Motor neuron (in vitro differentiated cells): Measurements from ENCODE around the gene SUSD6. TPM values are rescaled to one million over a fixed set of nuclear protein-coding genes. Genes with fewer than 3 reads are reported as not detected.
"Not testable (repeated sequence)": the region's sequence is repeated elsewhere in the genome, so short reads cannot be mapped to it uniquely, and the experiment has no call there.

ENCODE experiments used
- ATAC-seq, 8 experiments: fragments of 200-7000 bp; cut with Tn5 transposase; replicated peaks in 6 of 8; 2 replicates each; pipeline ENCODE4 v1.8.0; 2021; ENCODE audit warnings: mild to moderate bottlenecking in 8 of 8, moderate library complexity in 8 of 8
- H3K27ac ChIP-seq, 2 donors: fragments of 250-450 bp; sonication (Bioruptor Pico); 2 replicates each; pipeline ENCODE4 v1.9.0; 2021; ENCODE audit warnings: antibody characterized with exemption in 2 of 2, mild to moderate bottlenecking in 2 of 2, moderate library complexity in 1 of 2
- H3K4me1 ChIP-seq, 2 donors: fragments of 250-450 bp; sonication (Bioruptor Pico); replicated peaks in 1 of 2; 2 replicates each; pipeline ENCODE4 v1.6.1; 2021; ENCODE audit warnings: antibody characterized with exemption in 2 of 2, mild to moderate bottlenecking in 2 of 2, moderate library complexity in 1 of 2
- H3K4me3 ChIP-seq, 5 donors: fragments of 250-450 bp; sonication (Bioruptor Pico); 2 replicates each; pipeline ENCODE4 v1.9.0; 2021; ENCODE audit warnings: antibody characterized with exemption in 5 of 5, mild to moderate bottlenecking in 5 of 5, moderate library complexity in 4 of 5
- WGBS, 10 experiments: fragments of 450-650 bp; shearing (Covaris generic); methylation state at CpG; one replicate each; pipeline ENCODE4 v1.0.0; 2022; 5-methylcytosine and 5-hydroxymethylcytosine counted together
- in situ Hi-C, 9 experiments: fragments of 400-800 bp; cut with MboI; loops; one replicate each; pipeline ENCODE4 v1.15.0; 2021; ENCODE audit warnings: low sequenced_read_pairs in 9 of 9, low pct_unique_long_range_greater_than_20kb in 2 of 9; ENCODE audit not compliant: unreplicated experiment in 9 of 9
- total RNA-seq, 8 experiments: library from RNA; unstranded; fragments of 300-600 nt; gene quantifications; 2 replicates each; pipeline versions ENCODE4 v1.2.3 to v1.2.4, GENCODE V29; 2022

SUSD6 gene
- total RNA-seq, 8 experiments from 2014 or later, result 6.5 to 36.3 (median 12.2) TPM

DNA sequence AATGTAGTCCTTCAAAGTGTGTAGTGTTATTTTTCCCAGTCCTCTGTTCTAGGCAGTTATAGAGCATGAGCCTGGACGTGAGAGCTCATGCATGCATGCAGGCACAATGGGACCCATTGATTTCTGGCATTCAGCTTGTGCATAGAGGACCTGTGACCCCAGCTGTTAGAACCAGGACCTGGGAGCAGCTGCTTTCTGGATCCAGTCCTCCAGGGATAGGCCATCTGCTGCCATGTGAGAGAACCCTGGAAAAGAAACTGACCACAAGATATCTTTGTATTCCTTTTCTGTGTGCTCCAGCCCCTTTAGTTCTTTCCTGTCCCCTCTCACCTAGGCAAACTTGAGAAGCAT lies 76.9 kb downstream of the SUSD6 start:
- peak in 4 of 8 experiments; percentile 29 to 56 (median 52) for ATAC-seq
- in situ Hi-C loops, result no loop called here
- H3K4me1 ChIP-seq, result peaks cover 27 to 36% of the 10 kb centered on the region in 2 donors
- H3K4me3 ChIP-seq, result no peak overlapping the region
- 0 to 86% (median 50%) methylated on average over 1 of the region's 1 CpG; no CpG with 5 or more reads in 3 of the 10 experiments for WGBS, 10 experiments
- peak overlapping the region in 1 of 2 donors; percentile 35 for H3K27ac ChIP-seq

DNA sequence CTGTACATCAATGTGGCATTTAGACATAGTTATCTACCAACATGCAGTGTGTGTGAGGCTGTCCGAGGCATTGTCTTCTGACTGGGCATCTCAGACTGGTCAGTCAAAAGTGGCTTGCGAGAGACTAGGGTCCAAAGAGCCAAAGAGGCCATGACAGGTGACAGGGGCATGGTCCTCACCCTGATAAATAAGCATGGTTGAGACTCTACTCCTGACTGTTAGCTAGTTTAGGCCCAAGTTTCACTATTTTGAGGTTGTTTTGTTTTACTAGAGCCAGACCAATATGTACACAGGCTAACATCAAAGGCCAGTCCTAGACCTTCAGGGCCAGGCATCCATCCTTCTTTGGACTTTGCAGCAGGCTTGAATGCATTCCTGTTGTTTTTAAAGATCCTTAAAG lies 78.6 kb downstream of the SUSD6 start:
- Histone ChIP-seq H3K4me3 (no peak overlapping the region), H3K4me1 (peaks cover 29 to 49% of the 10 kb centered on the region in 2 donors), H3K27ac (no peak overlapping the region)
- WGBS, 10 experiments, result 90 to 100% (median 100%) methylated on average over 1 to 2 of the region's 2 CpGs; no CpG with 5 or more reads in 4 of the 10 experiments
- no peak for ATAC-seq
- in situ Hi-C loops, result no loop called here

DNA sequence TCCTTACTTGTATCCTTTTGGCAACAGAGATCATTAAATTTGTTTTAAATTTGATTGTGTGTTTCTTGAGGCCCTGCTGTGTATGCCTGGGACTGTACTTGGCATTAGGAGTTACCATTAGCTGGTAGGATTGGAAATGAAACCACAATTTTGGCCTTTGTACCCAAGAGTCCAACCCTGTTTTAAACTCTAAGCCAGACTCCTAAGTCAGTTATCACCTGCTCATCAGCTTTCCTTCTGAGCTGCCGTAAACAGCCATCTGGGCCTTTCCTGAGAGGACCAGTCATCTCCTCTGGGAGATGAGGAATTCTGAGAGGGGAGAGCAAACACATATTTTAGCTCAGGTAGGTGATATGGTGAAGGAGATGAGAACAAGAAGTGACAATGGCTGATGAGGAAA lies 81.2 kb downstream of the SUSD6 start:
- in situ Hi-C loops, result no loop called here
- no peak for ATAC-seq
- peaks cover 45 to 65% of the 10 kb centered on the region in 2 donors for H3K4me1 ChIP-seq
- 75 to 100% (median 83%) methylated on average over 1 of the region's 1 CpG; no CpG with 5 or more reads in 6 of the 10 experiments for WGBS, 10 experiments
- no peak overlapping the region for H3K4me3 ChIP-seq
- H3K27ac ChIP-seq, result peak overlapping the region; percentile 6 to 42

DNA sequence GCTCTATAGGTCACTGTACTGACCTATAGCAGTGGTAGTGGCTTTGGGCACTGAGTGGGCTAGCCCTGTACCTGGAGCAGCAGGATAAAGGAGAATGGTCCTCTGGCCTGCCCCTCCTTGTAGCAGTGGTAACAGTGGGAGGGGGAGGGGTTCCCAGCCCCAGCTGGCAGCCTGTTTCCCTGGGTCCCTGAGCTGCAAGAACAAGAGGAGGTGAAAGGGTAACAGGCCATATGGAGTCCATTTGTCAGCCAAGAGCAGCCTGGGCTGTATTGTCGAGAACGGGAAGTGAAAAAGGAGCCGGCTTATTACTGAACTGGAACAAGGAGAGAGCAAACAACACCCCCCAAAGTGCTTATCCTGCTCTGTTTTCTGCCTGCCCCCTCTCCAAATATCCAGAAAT lies 81.7 kb downstream of the SUSD6 start:
- in situ Hi-C loops, result no loop called here
- peak overlapping the region; percentile 6 to 42 for H3K27ac ChIP-seq
- 0 to 82% (median 46%) methylated on average over 1 to 3 of the region's 3 CpGs; no CpG with 5 or more reads in 4 of the 10 experiments for WGBS, 10 experiments
- peak in 5 of 8 experiments; percentile 39 to 65 (median 50) for ATAC-seq
- no peak overlapping the region for H3K4me3 ChIP-seq
- peaks cover 40 to 65% of the 10 kb centered on the region in 2 donors for H3K4me1 ChIP-seq

DNA sequence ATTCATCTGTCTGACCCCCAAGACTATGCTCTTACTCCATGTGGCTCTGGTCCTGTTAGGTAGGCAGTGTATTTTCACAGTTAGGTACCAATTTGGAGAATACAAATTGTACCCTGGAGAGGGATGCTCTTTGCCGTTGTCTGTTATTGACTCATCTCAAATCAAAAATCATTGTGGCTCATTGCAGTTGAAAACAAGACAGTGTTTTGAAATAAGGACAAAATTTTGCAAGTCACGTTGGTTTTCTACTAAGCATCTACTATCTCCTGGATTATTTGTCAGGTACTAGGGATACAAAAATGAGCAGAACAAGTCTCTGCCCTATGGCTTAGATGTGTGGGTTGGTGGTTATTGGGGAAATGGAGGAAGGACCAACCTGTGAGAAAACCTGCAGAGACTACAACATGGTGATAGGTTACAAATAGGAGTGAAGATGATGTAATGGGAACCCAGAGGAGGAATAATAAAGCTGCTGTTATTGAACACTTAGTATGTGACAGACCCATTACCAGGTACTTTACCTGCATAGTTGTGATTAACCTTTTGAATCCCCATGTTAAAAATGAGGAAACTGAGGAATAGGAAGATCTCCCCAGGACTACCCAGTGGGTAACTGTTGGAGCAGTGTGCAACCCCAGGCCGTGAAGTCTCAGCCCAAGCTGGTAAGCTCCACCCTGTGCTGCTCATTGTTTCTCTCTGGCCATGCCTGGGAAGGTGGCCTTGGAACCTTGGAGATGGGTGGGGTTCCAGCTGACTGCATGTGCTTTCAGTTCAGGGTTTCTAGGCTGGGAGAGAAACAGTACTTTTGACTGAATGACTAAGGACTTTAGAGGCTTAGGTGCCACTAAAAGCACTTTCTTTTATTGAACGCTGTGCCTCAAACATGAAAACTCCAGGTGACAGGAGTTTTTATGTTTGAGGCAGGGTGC lies 82.7 kb downstream of the SUSD6 start:
- peak in 5 of 8 experiments; percentile 18 to 81 (median 68) for ATAC-seq
- H3K4me3 ChIP-seq, result no peak overlapping the region
- H3K4me1 ChIP-seq, result peaks cover 32 to 56% of the 10 kb centered on the region in 2 donors
- in situ Hi-C loops, result no loop called here
- H3K27ac ChIP-seq, result no peak overlapping the region
- 14 to 100% (median 79%) methylated on average over 1 to 2 of the region's 4 CpGs; no CpG with 5 or more reads in 2 of the 10 experiments for WGBS, 10 experiments

DNA sequence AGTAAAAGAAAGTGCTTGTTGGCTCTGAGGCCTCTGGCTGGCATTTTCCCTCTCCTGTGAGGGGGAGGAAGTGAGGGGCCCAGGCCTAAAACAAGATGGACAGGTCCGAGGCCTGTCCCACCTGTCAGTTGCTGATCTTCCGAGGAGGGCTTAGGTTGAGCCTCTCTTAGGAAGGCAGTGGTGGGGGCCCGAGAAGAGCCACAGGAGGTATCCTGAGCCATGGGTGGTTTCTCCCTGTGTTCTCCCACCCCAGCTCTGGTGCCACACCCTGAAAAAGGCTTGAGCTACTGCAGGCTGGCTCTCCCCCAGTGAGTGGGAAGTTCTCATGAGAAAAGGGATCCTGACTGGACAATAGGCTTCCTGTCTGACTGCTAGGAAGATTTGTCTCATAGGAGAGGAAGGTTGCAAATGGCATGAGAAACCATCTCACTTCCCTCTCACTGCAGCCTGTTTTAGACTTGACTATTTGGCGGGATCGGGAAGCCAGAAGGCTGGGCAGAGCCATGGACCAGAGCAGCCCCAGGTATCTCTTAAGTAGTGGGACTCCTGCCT lies 83.4 kb downstream of the SUSD6 start:
- no peak overlapping the region for H3K4me3 ChIP-seq
- in situ Hi-C loops, result no loop called here
- H3K4me1 ChIP-seq, result peaks cover 35 to 56% of the 10 kb centered on the region in 2 donors
- H3K27ac ChIP-seq, result peak overlapping the region in 1 of 2 donors; percentile 50
- 0 to 100% (median 100%) methylated on average over 1 to 2 of the region's 5 CpGs; no CpG with 5 or more reads in 4 of the 10 experiments for WGBS, 10 experiments
- ATAC-seq, result peak in 3 of 8 experiments; percentile 12 to 51 (median 14)

DNA sequence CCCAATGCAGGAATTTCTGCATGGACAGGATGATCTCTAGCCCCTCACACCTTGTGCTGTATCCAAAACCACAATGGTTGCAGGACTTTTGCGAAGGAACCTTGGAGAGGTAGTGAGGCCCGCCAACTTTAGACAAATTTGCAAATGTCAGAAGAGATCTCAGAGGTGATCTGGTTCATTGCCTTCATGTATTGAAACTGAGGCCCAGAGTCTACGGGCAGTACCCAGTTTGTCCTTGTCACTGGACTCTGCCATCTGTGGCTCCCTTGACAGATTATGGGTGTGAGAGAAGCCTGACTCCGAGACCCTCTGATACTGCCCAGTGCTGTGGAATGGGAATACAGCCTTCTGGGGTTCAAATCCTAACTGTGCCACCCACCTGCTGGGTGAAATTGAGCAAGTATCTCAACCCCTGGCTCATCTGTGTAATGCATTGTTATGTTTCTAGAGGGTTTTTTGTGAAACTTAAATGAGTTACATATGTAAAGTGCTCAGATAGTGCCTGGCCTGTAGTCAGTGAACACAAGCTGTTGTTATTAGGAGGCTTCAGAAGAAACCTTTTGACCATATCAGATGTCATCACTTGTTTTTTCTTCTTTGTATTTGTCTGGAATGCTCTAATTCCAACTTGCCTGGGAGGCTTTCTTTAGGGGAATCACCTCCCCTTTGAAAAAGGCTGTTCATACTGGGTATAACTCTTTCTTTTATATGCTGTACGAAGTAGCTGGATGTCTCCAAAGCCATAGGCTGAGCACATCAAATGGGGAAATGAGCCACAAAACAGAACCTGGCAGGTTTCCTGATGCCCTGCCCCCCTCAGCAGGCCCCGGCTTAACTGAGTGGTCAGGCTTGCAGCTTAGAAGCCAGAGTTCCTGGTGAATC lies 84.2 kb downstream of the SUSD6 start:
- ATAC-seq, result peak in 7 of 8 experiments; percentile 10 to 45 (median 27)
- no peak overlapping the region for H3K4me3 ChIP-seq
- in situ Hi-C loops, result no loop called here
- peak overlapping the region in 1 of 2 donors; percentile 50 for H3K27ac ChIP-seq
- peaks cover 35 to 56% of the 10 kb centered on the region in 2 donors for H3K4me1 ChIP-seq
- 10 to 80% (median 68%) methylated on average over 1 to 4 of the region's 6 CpGs; no CpG with 5 or more reads in 4 of the 10 experiments for WGBS, 10 experiments

DNA sequence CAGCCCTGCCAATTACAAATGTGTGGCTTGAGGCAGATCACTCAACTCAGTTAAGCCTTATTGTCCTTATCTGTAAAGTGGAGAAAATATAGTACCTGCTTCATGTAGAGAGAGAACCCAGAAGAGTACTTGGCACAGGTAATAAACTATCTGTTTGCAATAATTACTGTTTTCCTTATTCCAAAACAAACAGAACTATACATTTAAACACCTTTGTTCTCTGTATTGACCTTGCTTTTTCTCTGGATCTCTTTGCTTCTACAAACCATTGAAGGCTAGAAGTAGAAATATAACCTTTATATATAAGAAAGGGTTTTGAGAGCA lies 84.8 kb downstream of the SUSD6 start:
- H3K4me1 ChIP-seq, result peaks cover 35 to 58% of the 10 kb centered on the region in 2 donors
- no peak overlapping the region for H3K4me3 ChIP-seq
- in situ Hi-C loops, result no loop called here
- no peak for ATAC-seq
- H3K27ac ChIP-seq, result no peak overlapping the region

DNA sequence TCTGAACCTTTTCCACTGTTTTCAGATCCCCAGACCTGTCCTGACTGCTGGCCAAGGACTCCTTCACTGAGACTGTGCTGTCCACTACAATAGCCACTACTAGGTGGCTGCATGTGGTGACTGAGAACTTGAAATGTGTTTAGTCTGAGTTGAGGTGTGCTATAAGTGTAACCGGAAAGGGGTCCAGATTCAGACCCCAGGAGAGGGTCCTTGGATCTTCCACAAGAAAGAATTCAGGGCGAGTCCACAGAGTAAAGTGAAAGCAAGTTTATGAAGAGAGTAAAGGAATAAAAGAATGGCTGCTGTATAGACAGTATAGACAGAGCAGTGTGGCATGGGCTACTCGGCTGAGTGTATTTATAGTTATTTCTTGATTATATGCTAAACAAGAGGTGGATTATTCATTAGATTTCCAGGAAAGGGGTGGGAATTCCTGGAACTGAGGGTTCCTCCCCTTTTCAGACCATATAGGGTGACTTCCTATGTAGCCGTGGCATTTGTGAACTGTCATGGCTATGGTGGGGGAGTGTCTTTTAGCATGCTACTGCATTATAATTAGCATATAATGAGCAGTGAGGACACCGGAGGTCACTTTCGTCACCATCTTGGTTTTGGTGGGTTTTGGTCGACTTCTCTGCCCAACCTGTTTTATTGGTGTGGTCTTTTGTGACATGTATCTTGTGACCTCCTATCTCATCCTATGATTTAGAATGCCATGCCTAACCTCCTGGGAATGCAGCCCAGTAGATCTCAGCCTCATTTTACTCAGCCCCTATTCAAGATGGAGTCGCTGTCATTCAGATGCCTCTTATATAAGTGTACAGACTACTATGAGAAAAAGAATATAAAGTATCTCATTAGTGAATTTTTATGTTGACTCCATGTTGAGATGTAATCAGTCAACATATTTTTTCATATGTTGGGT lies 85.5 kb downstream of the SUSD6 start:
- in situ Hi-C loops, result no loop called here
- no peak overlapping the region for H3K27ac ChIP-seq
- H3K4me1 ChIP-seq, result peaks cover 40 to 65% of the 10 kb centered on the region in 2 donors

DNA sequence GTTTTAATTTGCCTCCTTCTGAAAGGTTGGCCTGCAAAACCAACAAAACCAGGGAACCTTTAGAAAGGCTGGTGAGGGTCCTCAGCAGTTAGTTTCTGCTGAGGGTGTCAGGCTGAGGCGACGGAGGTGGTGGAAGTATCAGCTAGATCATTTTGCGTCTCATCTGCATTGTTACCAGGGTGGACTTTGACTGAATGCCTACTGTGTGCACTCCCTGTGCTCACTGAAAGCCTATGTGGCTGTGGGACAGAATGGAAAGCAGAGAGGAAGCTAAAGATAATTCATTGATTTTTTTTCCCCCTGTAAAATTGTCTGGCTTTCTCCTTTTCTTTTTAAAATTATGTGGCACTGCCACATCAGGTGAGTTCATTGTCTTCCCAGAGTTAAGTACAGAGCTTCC lies 87.2 kb downstream of the SUSD6 start:
- Histone ChIP-seq H3K4me1 (peaks cover 45 to 65% of the 10 kb centered on the region in 2 donors), H3K4me3 (no peak overlapping the region), H3K27ac (no peak overlapping the region)
- no peak for ATAC-seq
- WGBS, 10 experiments, result 70 to 96% (median 90%) methylated on average over 2 to 3 of the region's 3 CpGs; no CpG with 5 or more reads in 4 of the 10 experiments
- in situ Hi-C loops, result no loop called here

More for the DNA sequence above, 85.5 kb downstream of the SUSD6 start:
- 56 to 100% (median 70%) methylated on average over 1 to 7 of the region's 8 CpGs for WGBS, 10 experiments
- H3K4me3 ChIP-seq, result no peak overlapping the region
- ATAC-seq, result peak; percentile 38 to 80 (median 65)

DNA sequence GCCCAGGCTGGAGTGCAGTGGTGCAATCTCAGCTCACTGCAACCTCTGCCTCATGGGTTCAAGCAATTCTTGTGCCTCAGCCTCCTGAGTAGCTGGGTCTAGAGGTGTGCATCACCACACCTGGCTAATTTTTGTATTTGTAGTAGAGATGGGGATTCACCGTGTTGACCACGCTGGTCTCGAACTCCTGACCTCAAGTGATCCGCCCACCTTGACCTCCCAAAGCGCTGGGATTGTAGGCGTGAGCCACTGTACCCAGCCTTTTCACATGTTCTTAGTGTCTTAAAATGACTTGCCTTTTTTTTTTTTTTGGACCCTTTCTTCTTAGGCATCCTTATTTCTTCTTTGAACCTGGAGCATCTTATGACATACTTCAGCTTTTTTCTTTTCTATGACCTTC lies 87.8 kb downstream of the SUSD6 start:
- ATAC-seq, in situ Hi-C loops, H3K27ac ChIP-seq, H3K4me3 ChIP-seq: not testable (repeated sequence)
- WGBS, 10 experiments, result 84 to 100% (median 98%) methylated on average over 2 to 6 of the region's 6 CpGs; no CpG with 5 or more reads in 4 of the 10 experiments
- peaks cover 46 to 59% of the 10 kb centered on the region in 2 donors for H3K4me1 ChIP-seq
